ENCODE results near the gene RSBN1L. TPM values are rescaled to one million over a fixed set of nuclear protein-coding genes. Genes with fewer than 3 reads are reported as not detected.

RSBN1L gene
- polyA plus RNA-seq, 4 donors, result 6.4 to 17.5 (median 7.4) TPM

DNA sequence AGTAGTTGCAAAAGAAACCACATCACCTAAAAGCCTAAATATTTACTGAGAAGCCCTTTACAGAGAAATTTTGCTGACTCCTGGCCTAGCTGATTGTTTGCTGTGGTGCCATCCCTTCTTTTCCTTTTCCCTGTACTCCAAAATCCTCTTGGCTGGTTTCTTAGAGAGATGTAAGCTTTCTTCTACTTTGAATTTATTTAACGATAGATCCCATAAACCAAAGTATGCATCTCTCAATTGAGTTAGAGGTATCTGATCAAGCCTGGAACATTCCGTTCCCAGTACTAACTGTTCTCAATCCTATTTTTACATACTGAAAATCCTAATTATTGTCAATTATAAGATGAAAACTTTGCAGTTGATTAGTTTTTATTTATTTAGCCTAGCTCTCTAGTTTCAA, 95.7 kb downstream of the RSBN1L start:
- DNase-seq (no peak), FAIRE-seq (no peak)
- Histone ChIP-seq H3K27me3 (ENCODE audit: control insufficient read depth in 3 of 3, insufficient read depth in 3 of 3, low read length in 3 of 3) (no peaks in the 10 kb centered on the region), H3K4me1 (ENCODE audit: control insufficient read depth in 3 of 3, insufficient read depth in 2 of 3, low read depth in 1 of 3, low read length in 2 of 3) (peaks cover 2 to 8% (median 5%) of the 10 kb centered on the region in 3 donors), H3K27ac (ENCODE audit: low read depth in 1 of 3, low read length in 2 of 3) (no peak overlapping the region), H3K9me3 (ENCODE audit: control insufficient read depth in 2 of 2, insufficient read depth in 1 of 2, low read depth in 1 of 2, low read length in 1 of 2) (no peaks in the 10 kb centered on the region), H3K36me3 (ENCODE audit: control insufficient read depth in 3 of 3, insufficient read depth in 2 of 3, low read depth in 1 of 3, low read length in 3 of 3) (peaks cover 0 to 7% (median 1%) of the 10 kb centered on the region in 3 donors), H3K4me3 (ENCODE audit: low read depth in 1 of 3, low read length in 3 of 3) (no peak overlapping the region)
- WGBS, 3 donors, result 85 to 96% (median 93%) methylated on average over 2 of the region's 2 CpGs

DNA sequence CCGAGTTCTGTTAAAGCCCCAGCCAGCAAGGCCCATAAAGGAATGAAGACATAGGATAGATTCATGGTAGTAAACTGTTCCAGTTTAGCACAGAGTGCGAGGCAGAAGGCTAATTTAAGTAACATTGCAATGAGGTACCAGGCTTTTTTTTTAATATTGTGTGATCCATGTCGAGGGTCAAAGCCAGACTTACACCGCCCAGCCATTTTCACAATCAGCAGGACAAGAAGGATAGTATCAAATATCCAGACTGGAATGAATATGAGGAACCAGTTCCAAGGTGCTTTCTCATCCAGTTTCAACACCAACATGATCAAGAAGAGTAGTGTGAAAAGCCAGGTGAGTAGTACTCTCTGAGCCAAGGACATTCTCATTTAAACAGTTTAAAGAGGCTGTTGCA, 97.7 kb downstream of the RSBN1L start:
- peaks cover 0 to 7% (median 0%) of the 10 kb centered on the region in 3 donors for H3K36me3 ChIP-seq (ENCODE audit: control insufficient read depth in 3 of 3, insufficient read depth in 2 of 3, low read depth in 1 of 3, low read length in 3 of 3)
- 96 to 98% (median 97%) methylated on average over 4 of the region's 4 CpGs for WGBS, 3 donors
- no peak for DNase-seq
- no peaks in the 10 kb centered on the region for H3K9me3 ChIP-seq (ENCODE audit: control insufficient read depth in 2 of 2, insufficient read depth in 1 of 2, low read depth in 1 of 2, low read length in 1 of 2)
- H3K4me3 ChIP-seq (ENCODE audit: low read depth in 1 of 3, low read length in 3 of 3), result no peak overlapping the region
- peaks cover 4 to 12% (median 9%) of the 10 kb centered on the region in 3 donors for H3K4me1 ChIP-seq (ENCODE audit: control insufficient read depth in 3 of 3, insufficient read depth in 2 of 3, low read depth in 1 of 3, low read length in 2 of 3)
- H3K27ac ChIP-seq (ENCODE audit: low read depth in 1 of 3, low read length in 2 of 3), result no peak overlapping the region
- H3K27me3 ChIP-seq (ENCODE audit: control insufficient read depth in 3 of 3, insufficient read depth in 3 of 3, low read length in 3 of 3), result no peaks in the 10 kb centered on the region
- no peak for FAIRE-seq

DNA sequence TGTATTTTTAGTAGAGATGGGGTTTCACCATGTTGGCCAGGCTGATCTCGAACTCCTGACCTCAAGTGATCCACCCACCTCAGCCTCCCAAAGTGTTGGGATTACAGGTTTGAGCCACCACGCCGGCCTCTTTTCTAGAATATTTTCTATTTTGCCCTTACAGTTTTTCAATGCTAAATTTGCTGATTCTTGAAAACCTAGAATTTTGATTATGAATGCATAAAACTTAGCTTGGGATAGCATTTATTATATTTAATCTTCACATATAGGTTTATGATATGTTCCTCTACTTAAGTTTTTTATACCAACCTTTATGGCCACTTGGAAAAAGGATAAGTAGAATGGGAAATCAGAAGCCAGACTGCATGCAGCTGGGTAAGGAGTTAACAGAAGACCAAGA, 99.8 kb downstream of the RSBN1L start:
- Histone ChIP-seq H3K9me3 (ENCODE audit: control insufficient read depth in 2 of 2, insufficient read depth in 1 of 2, low read depth in 1 of 2, low read length in 1 of 2) (no peaks in the 10 kb centered on the region), H3K4me3 (ENCODE audit: low read depth in 1 of 3, low read length in 3 of 3) (no peak overlapping the region), H3K27me3 (ENCODE audit: control insufficient read depth in 3 of 3, insufficient read depth in 3 of 3, low read length in 3 of 3) (no peaks in the 10 kb centered on the region), H3K4me1 (ENCODE audit: control insufficient read depth in 3 of 3, insufficient read depth in 2 of 3, low read depth in 1 of 3, low read length in 2 of 3) (peaks cover 9 to 19% (median 13%) of the 10 kb centered on the region in 3 donors), H3K36me3 (ENCODE audit: control insufficient read depth in 3 of 3, insufficient read depth in 2 of 3, low read depth in 1 of 3, low read length in 3 of 3) (peaks cover 0 to 7% (median 0%) of the 10 kb centered on the region in 3 donors), H3K27ac (ENCODE audit: low read depth in 1 of 3, low read length in 2 of 3) (no peak overlapping the region)
- FAIRE-seq (no peak), DNase-seq (no peak)
- 84 to 96% (median 95%) methylated on average over 3 of the region's 3 CpGs for WGBS, 3 donors

GRCh38 chr7:77796960-77797359, 100.7 kb downstream of the RSBN1L start:
- H3K4me3 ChIP-seq (ENCODE audit: low read depth in 1 of 3, low read length in 3 of 3), result peak overlapping the region in 2 of 3 donors; percentile 91 to 98
- DNase-seq, result no peak
- no peaks in the 10 kb centered on the region for H3K27me3 ChIP-seq (ENCODE audit: control insufficient read depth in 3 of 3, insufficient read depth in 3 of 3, low read length in 3 of 3)
- WGBS, 3 donors, result 16 to 35% (median 27%) methylated on average over 5 of the region's 5 CpGs
- H3K9me3 ChIP-seq (ENCODE audit: control insufficient read depth in 2 of 2, insufficient read depth in 1 of 2, low read depth in 1 of 2, low read length in 1 of 2), result no peaks in the 10 kb centered on the region
- peaks cover 9 to 19% (median 13%) of the 10 kb centered on the region in 3 donors for H3K4me1 ChIP-seq (ENCODE audit: control insufficient read depth in 3 of 3, insufficient read depth in 2 of 3, low read depth in 1 of 3, low read length in 2 of 3)
- H3K36me3 ChIP-seq (ENCODE audit: control insufficient read depth in 3 of 3, insufficient read depth in 2 of 3, low read depth in 1 of 3, low read length in 3 of 3), result peaks cover 0 to 7% (median 0%) of the 10 kb centered on the region in 3 donors
- FAIRE-seq, result no peak
- H3K27ac ChIP-seq (ENCODE audit: low read depth in 1 of 3, low read length in 2 of 3), result no peak overlapping the region

GRCh38 chr7:77797734-77798393, 101.6 kb downstream of the RSBN1L start:
- no peak for FAIRE-seq
- H3K4me1 ChIP-seq (ENCODE audit: control insufficient read depth in 3 of 3, insufficient read depth in 2 of 3, low read depth in 1 of 3, low read length in 2 of 3), result peaks cover 9 to 19% (median 13%) of the 10 kb centered on the region in 3 donors
- H3K36me3 ChIP-seq (ENCODE audit: control insufficient read depth in 3 of 3, insufficient read depth in 2 of 3, low read depth in 1 of 3, low read length in 3 of 3), result peaks cover 0 to 7% (median 0%) of the 10 kb centered on the region in 3 donors
- DNase-seq, result no peak
- H3K27me3 ChIP-seq (ENCODE audit: control insufficient read depth in 3 of 3, insufficient read depth in 3 of 3, low read length in 3 of 3), result no peaks in the 10 kb centered on the region
- H3K4me3 ChIP-seq (ENCODE audit: low read depth in 1 of 3, low read length in 3 of 3), result peak overlapping the region; percentile 80 to 98 (median 91)
- no peaks in the 10 kb centered on the region for H3K9me3 ChIP-seq (ENCODE audit: control insufficient read depth in 2 of 2, insufficient read depth in 1 of 2, low read depth in 1 of 2, low read length in 1 of 2)
- H3K27ac ChIP-seq (ENCODE audit: low read depth in 1 of 3, low read length in 2 of 3), result peak overlapping the region; percentile 50 to 91 (median 87)
- 0 to 1% (median 0%) methylated on average over 35 of the region's 35 CpGs for WGBS, 3 donors

DNA sequence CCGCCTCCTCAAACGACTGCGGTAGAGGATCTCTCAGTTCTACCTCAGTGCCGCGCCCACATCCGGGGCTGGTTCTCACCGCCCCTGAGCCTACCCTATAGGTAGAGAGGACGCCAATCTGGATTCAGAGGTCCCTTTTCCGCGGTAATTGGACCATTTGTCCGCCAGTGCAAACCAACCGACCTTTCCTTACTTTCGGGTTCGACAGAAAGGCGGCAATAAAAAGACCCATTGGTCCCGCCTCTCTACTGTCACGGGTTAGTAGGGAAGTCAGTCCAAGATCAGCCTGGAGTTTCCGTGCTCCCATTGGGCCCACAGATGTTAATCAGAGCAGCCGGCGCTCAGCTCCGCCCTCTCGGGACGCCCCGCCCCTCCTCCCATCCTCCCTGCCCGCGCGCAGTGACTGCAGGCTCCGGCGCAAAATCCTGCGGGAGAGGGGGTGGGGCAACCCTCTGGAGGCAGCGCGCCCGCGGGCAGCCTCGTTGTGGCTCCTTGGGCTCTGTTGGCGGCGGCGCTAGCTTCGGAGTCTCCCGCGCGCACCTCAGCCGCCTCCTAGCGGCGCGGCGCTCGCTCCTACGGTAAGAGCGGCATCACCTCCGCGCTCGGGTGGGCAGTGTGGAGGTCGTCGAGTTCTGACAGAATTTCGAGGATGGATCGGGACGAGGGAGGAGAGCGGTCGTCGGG, 102.3 kb downstream of the RSBN1L start, which contains the start of the genes PHTF2 and TMEM60:
PHTF2 (plus strand) TSS at position 380 of the 684 bp plus-strand sequence.
TMEM60 (minus strand) TSS at position 41 of the 684 bp plus-strand sequence. CDS start 4,061 bp downstream, outside the sequence.
- no peaks in the 10 kb centered on the region for H3K27me3 ChIP-seq (ENCODE audit: control insufficient read depth in 3 of 3, insufficient read depth in 3 of 3, low read length in 3 of 3)
- WGBS, 3 donors, result 0 to 1% (median 0%) methylated on average over 55 to 61 of the region's 61 CpGs
- peaks cover 0 to 7% (median 0%) of the 10 kb centered on the region in 3 donors for H3K36me3 ChIP-seq (ENCODE audit: control insufficient read depth in 3 of 3, insufficient read depth in 2 of 3, low read depth in 1 of 3, low read length in 3 of 3)
- H3K27ac ChIP-seq (ENCODE audit: low read depth in 1 of 3, low read length in 2 of 3), result peak within 1 kb of the TSS; percentile 63 to 91 (median 87)
- H3K4me3 ChIP-seq (ENCODE audit: low read depth in 1 of 3, low read length in 3 of 3), result peak within 1 kb of the TSS; percentile 80 to 98 (median 91)
- DNase-seq (peak; percentile 99 to 100), FAIRE-seq (peak; percentile 75)
- peaks cover 9 to 19% (median 13%) of the 10 kb centered on the region in 3 donors for H3K4me1 ChIP-seq (ENCODE audit: control insufficient read depth in 3 of 3, insufficient read depth in 2 of 3, low read depth in 1 of 3, low read length in 2 of 3)
- no peaks in the 10 kb centered on the region for H3K9me3 ChIP-seq (ENCODE audit: control insufficient read depth in 2 of 2, insufficient read depth in 1 of 2, low read depth in 1 of 2, low read length in 1 of 2)

DNA sequence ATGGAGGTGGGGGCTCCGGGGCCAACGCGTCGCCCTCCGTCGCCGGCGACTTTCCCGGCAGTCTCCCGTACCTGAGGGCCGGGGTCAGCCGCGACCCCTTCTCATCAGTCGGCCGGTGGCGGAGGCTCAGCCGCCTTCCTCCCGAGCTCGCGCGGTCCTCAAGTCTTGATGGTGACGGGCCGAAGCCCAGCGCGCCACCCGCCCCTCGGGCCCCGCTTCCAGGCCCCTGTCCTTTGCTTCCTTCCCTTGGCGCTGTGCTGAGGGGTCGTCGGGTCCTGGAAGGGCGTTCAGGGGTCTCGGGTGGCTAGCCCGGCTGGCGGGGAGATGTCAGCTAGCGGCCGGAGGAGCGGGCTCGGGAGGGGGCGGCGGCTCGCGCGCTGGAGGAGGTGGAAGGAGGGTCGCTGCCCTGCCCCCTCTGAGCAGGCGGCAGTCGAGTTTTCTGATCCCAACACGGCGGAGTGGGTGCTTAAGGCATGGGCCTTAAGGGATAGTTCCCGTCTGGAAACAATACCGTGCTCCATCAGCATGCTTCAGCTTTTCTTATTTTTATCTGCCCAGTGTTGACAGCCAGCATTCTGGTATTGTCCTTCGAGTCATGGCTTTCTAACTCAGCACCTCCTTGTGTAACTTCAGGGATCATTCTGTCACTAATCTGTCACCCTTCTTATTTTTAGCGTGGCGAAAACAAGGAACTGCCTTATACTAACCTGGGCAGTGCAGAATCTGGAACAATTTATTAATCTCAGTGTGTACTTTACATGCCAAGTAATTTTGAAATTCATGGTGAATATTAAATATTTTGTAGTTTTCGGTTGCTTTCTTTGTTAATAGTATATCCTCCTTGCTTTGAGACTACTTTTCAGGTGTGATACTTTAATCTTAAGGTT, 103.1 kb downstream of the RSBN1L start:
- DNase-seq (peak; percentile 38 to 72), FAIRE-seq (no peak)
- no peaks in the 10 kb centered on the region for H3K27me3 ChIP-seq (ENCODE audit: control insufficient read depth in 3 of 3, insufficient read depth in 3 of 3, low read length in 3 of 3)
- WGBS, 3 donors, result 1 to 2% (median 1%) methylated on average over 41 to 55 of the region's 55 CpGs
- H3K9me3 ChIP-seq (ENCODE audit: control insufficient read depth in 2 of 2, insufficient read depth in 1 of 2, low read depth in 1 of 2, low read length in 1 of 2), result no peaks in the 10 kb centered on the region
- H3K4me1 ChIP-seq (ENCODE audit: control insufficient read depth in 3 of 3, insufficient read depth in 2 of 3, low read depth in 1 of 3, low read length in 2 of 3), result peaks cover 9 to 19% (median 13%) of the 10 kb centered on the region in 3 donors
- H3K36me3 ChIP-seq (ENCODE audit: control insufficient read depth in 3 of 3, insufficient read depth in 2 of 3, low read depth in 1 of 3, low read length in 3 of 3), result peaks cover 0 to 7% (median 0%) of the 10 kb centered on the region in 3 donors
- H3K27ac ChIP-seq (ENCODE audit: low read depth in 1 of 3, low read length in 2 of 3), result peak overlapping the region; percentile 63 to 87 (median 81)
- peak overlapping the region; percentile 74 to 98 (median 91) for H3K4me3 ChIP-seq (ENCODE audit: low read depth in 1 of 3, low read length in 3 of 3)

DNA sequence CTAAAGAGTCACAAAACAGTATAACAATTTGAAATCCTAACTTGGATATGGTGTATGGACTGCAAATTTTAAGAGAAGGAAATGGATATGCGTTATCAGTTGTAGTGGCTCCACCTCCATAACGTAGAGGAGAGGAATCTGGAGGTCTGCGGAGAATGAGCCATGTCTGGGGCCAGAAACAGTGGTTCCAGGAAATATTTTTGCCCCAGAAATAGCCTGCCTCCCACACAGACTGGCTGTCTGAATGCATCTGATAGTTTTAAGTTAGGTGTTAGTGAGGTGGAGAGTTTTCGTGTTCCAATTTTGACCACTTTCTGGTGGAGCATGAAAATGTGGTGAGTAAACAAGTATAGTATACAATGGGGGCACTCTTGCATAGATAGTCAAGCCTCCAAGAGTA, 103.9 kb downstream of the RSBN1L start:
- no peaks in the 10 kb centered on the region for H3K9me3 ChIP-seq (ENCODE audit: control insufficient read depth in 2 of 2, insufficient read depth in 1 of 2, low read depth in 1 of 2, low read length in 1 of 2)
- peak overlapping the region in 1 of 3 donors; percentile 2 for H3K4me3 ChIP-seq (ENCODE audit: low read depth in 1 of 3, low read length in 3 of 3)
- no peaks in the 10 kb centered on the region for H3K27me3 ChIP-seq (ENCODE audit: control insufficient read depth in 3 of 3, insufficient read depth in 3 of 3, low read length in 3 of 3)
- FAIRE-seq, result no peak
- H3K27ac ChIP-seq (ENCODE audit: low read depth in 1 of 3, low read length in 2 of 3), result no peak overlapping the region
- WGBS, 3 donors, result 40 to 41% (median 40%) methylated on average over 4 of the region's 4 CpGs
- H3K4me1 ChIP-seq (ENCODE audit: control insufficient read depth in 3 of 3, insufficient read depth in 2 of 3, low read depth in 1 of 3, low read length in 2 of 3), result peaks cover 9 to 19% (median 13%) of the 10 kb centered on the region in 3 donors
- H3K36me3 ChIP-seq (ENCODE audit: control insufficient read depth in 3 of 3, insufficient read depth in 2 of 3, low read depth in 1 of 3, low read length in 3 of 3), result peaks cover 0 to 2% (median 0%) of the 10 kb centered on the region in 3 donors
- peak in 1 of 2 donors; percentile 19 for DNase-seq
